ENCODE results near the gene TXNRD2. TPM values are rescaled to one million over a fixed set of nuclear protein-coding genes. Genes with fewer than 3 reads are reported as not detected.

Gene TXNRD2
- total and polyA plus RNA-seq, 2 donors (not counting 1 experiment from before 2014, with no cell fraction given) = 24.8 to 36.2 TPM

DNA sequence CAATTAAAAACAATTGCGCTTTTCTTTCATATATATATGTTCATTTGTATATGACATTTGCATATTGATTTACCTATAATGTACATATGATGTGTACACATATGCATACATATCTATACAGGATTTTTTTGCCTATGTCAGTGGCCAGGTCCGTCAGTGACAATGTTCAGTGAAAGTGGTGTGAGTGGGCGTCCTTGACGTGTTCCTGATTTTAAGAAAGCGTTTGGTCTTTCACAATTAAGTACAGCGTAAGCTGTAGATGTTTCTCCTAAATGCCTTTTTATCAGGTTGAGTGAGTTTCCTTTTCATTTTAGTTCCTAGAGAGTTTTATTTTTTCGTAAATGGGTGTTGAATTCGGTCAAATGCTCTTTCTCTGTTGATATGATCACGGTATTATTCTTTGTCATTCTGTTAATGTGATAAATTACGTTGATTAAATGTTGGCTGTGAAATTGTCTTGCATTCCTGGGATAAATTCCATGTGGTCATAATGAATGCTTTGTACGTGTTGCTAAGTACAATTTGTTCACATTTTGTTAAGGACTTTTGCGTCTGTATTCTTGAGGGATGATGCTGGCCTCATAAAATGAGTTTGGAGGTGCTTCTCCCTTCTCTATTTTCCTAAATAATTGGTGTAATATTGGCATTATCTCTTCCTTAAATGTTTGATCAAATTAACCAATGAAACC is 76.3 kb downstream of the TXNRD2 start:
- no peaks in the 10 kb centered on the region for H3K36me3 ChIP-seq (replicated peaks in 1 of 2; ENCODE audit: control extremely low read depth in 1 of 2, control insufficient read depth in 1 of 2, extremely low read depth in 1 of 2, insufficient read depth in 2 of 2, low read length in 1 of 2)
- H3K79me2 ChIP-seq (ENCODE audit: control insufficient read depth, insufficient read depth, low read length) = peaks cover 9% of the 10 kb centered on the region
- no peak for ATAC-seq (ENCODE audit: low read depth)
- no peak overlapping the region for H3K4me2 ChIP-seq (replicated peaks; ENCODE audit: low read depth, low read length, poor library complexity, severe bottlenecking)
- H3K9me3 ChIP-seq (ENCODE audit: control extremely low read depth in 1 of 3, control insufficient read depth in 2 of 3, insufficient read depth in 1 of 3, low read length in 2 of 3) = no peaks in the 10 kb centered on the region
- H3K4me1 Mint-ChIP-seq = no peaks in the 10 kb centered on the region
- no peaks in the 10 kb centered on the region for H4K20me1 ChIP-seq (ENCODE audit: control insufficient read depth, insufficient read depth, low read length, poor library complexity, severe bottlenecking)
- H3K4me1 ChIP-seq (ENCODE audit: control insufficient read depth in 2 of 2, insufficient read depth in 2 of 2, low read length in 2 of 2) = no peaks in the 10 kb centered on the region
- H3K4me3 Mint-ChIP-seq = no peak overlapping the region
- H3K27ac Mint-ChIP-seq = no peak overlapping the region
- no peak overlapping the region for H3K4me3 ChIP-seq (ENCODE audit: control extremely low read depth in 1 of 5, extremely low read depth in 1 of 5, insufficient read depth in 1 of 5, low read depth in 2 of 5, low read length in 4 of 5)
- no peak overlapping the region for H3K9ac ChIP-seq (ENCODE audit: low read length)
- intact Hi-C loops (cut with micrococcal nuclease) = no loop called here
- ChIA-PET POLR2A (no interaction called here), CTCF (interaction anchor here (0.7 to 1.1 kb wide), 2 partner anchors 27 to 135 kb away, joined by 3 to 6 read pairs; no protein-coding TSS in a partner anchor)
- no peaks in the 10 kb centered on the region for H3K27me3 ChIP-seq (replicated peaks in 1 of 4; ENCODE audit: control extremely low read depth in 1 of 4, control insufficient read depth in 3 of 4, insufficient read depth in 4 of 4, low read length in 3 of 4)
- WGBS (ENCODE audit: insufficient coverage) = 96% methylated on average over 8 of the region's 12 CpGs
- no peak overlapping the region for H3K27ac ChIP-seq (ENCODE audit: low read length in 2 of 2)
- no peaks in the 10 kb centered on the region for H3K27me3 Mint-ChIP-seq
- no peak for TF ChIP-seq EZH2 (IDR thresholded peaks at IDR 0.05; ENCODE audit: borderline replicate concordance, insufficient read depth, low read depth, low read length, poor library complexity, severe bottlenecking)
- TF ChIP-seq, protein P1, sequence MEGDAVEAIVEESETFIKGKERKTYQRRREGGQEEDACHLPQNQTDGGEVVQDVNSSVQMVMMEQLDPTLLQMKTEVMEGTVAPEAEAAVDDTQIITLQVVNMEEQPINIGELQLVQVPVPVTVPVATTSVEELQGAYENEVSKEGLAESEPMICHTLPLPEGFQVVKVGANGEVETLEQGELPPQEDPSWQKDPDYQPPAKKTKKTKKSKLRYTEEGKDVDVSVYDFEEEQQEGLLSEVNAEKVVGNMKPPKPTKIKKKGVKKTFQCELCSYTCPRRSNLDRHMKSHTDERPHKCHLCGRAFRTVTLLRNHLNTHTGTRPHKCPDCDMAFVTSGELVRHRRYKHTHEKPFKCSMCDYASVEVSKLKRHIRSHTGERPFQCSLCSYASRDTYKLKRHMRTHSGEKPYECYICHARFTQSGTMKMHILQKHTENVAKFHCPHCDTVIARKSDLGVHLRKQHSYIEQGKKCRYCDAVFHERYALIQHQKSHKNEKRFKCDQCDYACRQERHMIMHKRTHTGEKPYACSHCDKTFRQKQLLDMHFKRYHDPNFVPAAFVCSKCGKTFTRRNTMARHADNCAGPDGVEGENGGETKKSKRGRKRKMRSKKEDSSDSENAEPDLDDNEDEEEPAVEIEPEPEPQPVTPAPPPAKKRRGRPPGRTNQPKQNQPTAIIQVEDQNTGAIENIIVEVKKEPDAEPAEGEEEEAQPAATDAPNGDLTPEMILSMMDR (IDR thresholded peaks at IDR 0.05) = no peak
- no peak overlapping the region for H2AFZ ChIP-seq (ENCODE audit: insufficient read depth, low read depth, low read length, poor library complexity, severe bottlenecking)
- no peak for DNase-seq
- H3K9me3 Mint-ChIP-seq (ENCODE audit: insufficient read depth) = no peaks in the 10 kb centered on the region

DNA sequence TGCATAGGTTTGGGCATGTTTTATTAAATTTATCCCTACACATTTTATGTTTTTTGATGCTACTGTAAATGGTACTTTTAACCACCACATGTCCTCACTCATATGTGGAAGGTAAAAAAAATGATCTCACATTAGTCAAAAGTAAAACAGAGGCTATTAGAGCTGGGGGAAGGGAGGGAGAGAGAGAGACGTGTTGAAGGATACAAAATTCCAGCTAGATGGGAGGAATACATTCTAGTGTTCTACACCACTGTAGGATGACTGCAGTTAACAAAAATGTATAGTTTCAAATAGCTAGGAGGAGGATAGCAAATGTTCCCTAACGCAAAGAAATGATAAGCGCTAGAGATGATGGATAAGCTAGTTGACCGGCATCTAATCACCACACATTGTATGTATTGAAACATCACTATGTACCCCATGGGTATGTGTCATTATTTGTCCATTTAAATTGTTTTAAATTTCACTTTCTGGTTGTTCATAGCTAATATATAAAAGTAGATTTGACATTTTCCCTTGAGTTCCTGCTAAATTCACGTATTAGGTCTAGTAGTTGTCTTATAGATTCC is 77.0 kb downstream of the TXNRD2 start:
- Mint-ChIP-seq H3K9me3 (ENCODE audit: insufficient read depth) (no peaks in the 10 kb centered on the region), H3K4me1 (no peaks in the 10 kb centered on the region), H3K27me3 (no peaks in the 10 kb centered on the region), H3K4me3 (no peak overlapping the region), H3K27ac (no peak overlapping the region)
- ChIA-PET POLR2A (no interaction called here), CTCF (interaction anchor here (1.1 kb wide), 1 partner anchor 134 kb away, joined by 6 read pairs; no protein-coding TSS in a partner anchor)
- Histone ChIP-seq H3K9me3 (ENCODE audit: control extremely low read depth in 1 of 3, control insufficient read depth in 2 of 3, insufficient read depth in 1 of 3, low read length in 2 of 3) (no peaks in the 10 kb centered on the region), H3K9ac (ENCODE audit: low read length) (no peak overlapping the region), H3K4me2 (replicated peaks; ENCODE audit: low read depth, low read length, poor library complexity, severe bottlenecking) (no peak overlapping the region), H4K20me1 (ENCODE audit: control insufficient read depth, insufficient read depth, low read length, poor library complexity, severe bottlenecking) (no peaks in the 10 kb centered on the region), H3K27ac (ENCODE audit: low read length in 2 of 2) (no peak overlapping the region), H2AFZ (ENCODE audit: insufficient read depth, low read depth, low read length, poor library complexity, severe bottlenecking) (no peak overlapping the region), H3K79me2 (ENCODE audit: control insufficient read depth, insufficient read depth, low read length) (peaks cover 9% of the 10 kb centered on the region), H3K4me1 (ENCODE audit: control insufficient read depth in 2 of 2, insufficient read depth in 2 of 2, low read length in 2 of 2) (no peaks in the 10 kb centered on the region), H3K27me3 (replicated peaks in 1 of 4; ENCODE audit: control extremely low read depth in 1 of 4, control insufficient read depth in 3 of 4, insufficient read depth in 4 of 4, low read length in 3 of 4) (no peaks in the 10 kb centered on the region), H3K36me3 (replicated peaks in 1 of 2; ENCODE audit: control extremely low read depth in 1 of 2, control insufficient read depth in 1 of 2, extremely low read depth in 1 of 2, insufficient read depth in 2 of 2, low read length in 1 of 2) (no peaks in the 10 kb centered on the region), H3K4me3 (ENCODE audit: control extremely low read depth in 1 of 5, extremely low read depth in 1 of 5, insufficient read depth in 1 of 5, low read depth in 2 of 5, low read length in 4 of 5) (no peak overlapping the region)
- no peak for TF ChIP-seq EZH2 (IDR thresholded peaks at IDR 0.05; ENCODE audit: borderline replicate concordance, insufficient read depth, low read depth, low read length, poor library complexity, severe bottlenecking)
- TF ChIP-seq, protein P1 (IDR thresholded peaks at IDR 0.05) = no peak
- intact Hi-C loops (cut with micrococcal nuclease) = no loop called here
- no CpG with 5 or more reads among the region's 5 CpGs for WGBS (ENCODE audit: insufficient coverage)
- DNase-seq (no peak), ATAC-seq (ENCODE audit: low read depth) (no peak)
